ENCODE measurements around the gene CDK14.

Gene CDK14

DNA sequence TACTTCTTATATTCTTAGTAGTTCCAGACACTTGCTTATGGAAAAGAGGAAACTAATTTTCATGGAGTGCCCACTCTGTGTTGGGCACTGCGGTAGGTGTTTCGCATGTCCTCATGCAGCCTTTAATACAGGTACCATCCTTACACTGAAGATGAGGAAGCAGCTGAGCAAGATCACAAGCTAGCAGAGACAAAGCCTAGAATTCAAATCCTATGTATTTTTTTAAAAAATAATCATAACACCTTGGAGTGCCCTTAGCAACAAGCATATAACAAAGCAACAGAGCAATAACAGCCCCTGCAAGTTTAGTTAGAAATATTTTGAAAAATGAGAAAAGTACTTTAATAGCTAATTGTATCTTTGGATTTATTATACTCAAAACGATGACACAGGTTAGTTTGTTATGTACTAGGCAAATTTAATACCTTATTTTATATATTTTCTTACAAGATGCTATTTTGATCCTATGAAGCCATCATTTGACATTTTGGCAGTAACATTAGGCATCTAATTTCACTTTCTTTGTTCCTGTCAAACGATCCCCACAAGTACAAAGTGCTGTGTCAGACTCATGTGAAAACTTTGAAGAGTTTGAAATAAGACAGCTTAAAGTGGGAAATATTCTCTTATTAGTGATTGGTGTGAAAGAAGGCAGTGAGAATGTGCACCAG lies 245.8 kb downstream of the CDK14 start:
- DNase-seq = no peak
- Histone ChIP-seq H3K9me2 (replicated peaks; ENCODE audit: insufficient read depth, low read length) (no peaks in the 10 kb centered on the region), H4K20me1 (ENCODE audit: insufficient read depth, low read length) (peaks cover 16% of the 10 kb centered on the region), H3K4me1 (ENCODE audit: low read length) (peaks cover 8% of the 10 kb centered on the region; the same call in 1 of the 2 replicates), H3F3A (ENCODE audit: insufficient read depth, low read length) (no peaks in the 10 kb centered on the region), H3K4me2 (ENCODE audit: low read depth, low read length) (no peak overlapping the region), H3K27ac (ENCODE audit: low read length) (no peak overlapping the region), H2AFZ (ENCODE audit: low read length) (no peak overlapping the region), H3K9me3 (replicated peaks; ENCODE audit: insufficient read depth, low read length) (no peaks in the 10 kb centered on the region), H3K79me2 (ENCODE audit: low read length) (peaks cover 91% of the 10 kb centered on the region), H3K36me3 (replicated peaks; ENCODE audit: insufficient read depth, low read length) (no peaks in the 10 kb centered on the region), H3K9ac (ENCODE audit: low read length) (no peak overlapping the region), H3K27me3 (replicated peaks; ENCODE audit: insufficient read depth, low read length) (no peaks in the 10 kb centered on the region), H3K4me3 (ENCODE audit: low read length) (no peak overlapping the region)
- TF ChIP-seq, protein P1, sequence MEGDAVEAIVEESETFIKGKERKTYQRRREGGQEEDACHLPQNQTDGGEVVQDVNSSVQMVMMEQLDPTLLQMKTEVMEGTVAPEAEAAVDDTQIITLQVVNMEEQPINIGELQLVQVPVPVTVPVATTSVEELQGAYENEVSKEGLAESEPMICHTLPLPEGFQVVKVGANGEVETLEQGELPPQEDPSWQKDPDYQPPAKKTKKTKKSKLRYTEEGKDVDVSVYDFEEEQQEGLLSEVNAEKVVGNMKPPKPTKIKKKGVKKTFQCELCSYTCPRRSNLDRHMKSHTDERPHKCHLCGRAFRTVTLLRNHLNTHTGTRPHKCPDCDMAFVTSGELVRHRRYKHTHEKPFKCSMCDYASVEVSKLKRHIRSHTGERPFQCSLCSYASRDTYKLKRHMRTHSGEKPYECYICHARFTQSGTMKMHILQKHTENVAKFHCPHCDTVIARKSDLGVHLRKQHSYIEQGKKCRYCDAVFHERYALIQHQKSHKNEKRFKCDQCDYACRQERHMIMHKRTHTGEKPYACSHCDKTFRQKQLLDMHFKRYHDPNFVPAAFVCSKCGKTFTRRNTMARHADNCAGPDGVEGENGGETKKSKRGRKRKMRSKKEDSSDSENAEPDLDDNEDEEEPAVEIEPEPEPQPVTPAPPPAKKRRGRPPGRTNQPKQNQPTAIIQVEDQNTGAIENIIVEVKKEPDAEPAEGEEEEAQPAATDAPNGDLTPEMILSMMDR (IDR thresholded peaks at IDR 0.05; ENCODE audit: low read length) = no peak
- TF ChIP-seq EZH2 (optimal IDR thresholded peaks at IDR 0.05; ENCODE audit: low read depth, low read length) = no peak
- no peak for TF ChIP-seq EZH2phosphoT487 (IDR thresholded peaks at IDR 0.05; ENCODE audit: low read length)

DNA sequence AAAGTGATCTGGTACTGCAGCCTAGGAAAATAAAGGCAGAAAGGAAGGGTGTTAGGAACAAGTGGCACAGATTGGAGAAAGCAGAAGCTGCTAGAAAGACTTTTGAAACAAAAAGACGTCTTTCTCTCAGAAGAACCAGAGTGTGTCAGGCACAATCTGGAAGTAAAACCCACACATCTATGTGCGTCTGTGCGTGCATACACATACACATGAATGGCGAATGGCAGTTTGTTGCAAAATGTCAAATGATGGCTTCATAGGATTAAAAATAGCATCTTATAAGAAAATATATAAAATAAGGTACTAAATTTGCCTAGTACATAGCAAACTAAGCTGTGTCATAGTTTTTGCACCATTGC lies 246.3 kb downstream of the CDK14 start:
- H3K4me2 ChIP-seq (ENCODE audit: low read depth, low read length) = no peak overlapping the region
- no peak overlapping the region for H3K27ac ChIP-seq (ENCODE audit: low read length)
- H3K4me3 ChIP-seq (ENCODE audit: low read length) = no peak overlapping the region
- H3K9ac ChIP-seq (ENCODE audit: low read length) = no peak overlapping the region
- no peaks in the 10 kb centered on the region for H3K9me2 ChIP-seq (replicated peaks; ENCODE audit: insufficient read depth, low read length)
- H3K4me1 ChIP-seq (ENCODE audit: low read length) = peaks cover 8% of the 10 kb centered on the region; the same call in 1 of the 2 replicates
- peaks cover 90% of the 10 kb centered on the region for H3K79me2 ChIP-seq (ENCODE audit: low read length)
- no peaks in the 10 kb centered on the region for H3K36me3 ChIP-seq (replicated peaks; ENCODE audit: insufficient read depth, low read length)
- H3K9me3 ChIP-seq (replicated peaks; ENCODE audit: insufficient read depth, low read length) = no peaks in the 10 kb centered on the region
- H3K27me3 ChIP-seq (replicated peaks; ENCODE audit: insufficient read depth, low read length) = no peaks in the 10 kb centered on the region
- H4K20me1 ChIP-seq (ENCODE audit: insufficient read depth, low read length) = peaks cover 15% of the 10 kb centered on the region
- TF ChIP-seq EZH2 (optimal IDR thresholded peaks at IDR 0.05; ENCODE audit: low read depth, low read length) (no peak), EZH2phosphoT487 (IDR thresholded peaks at IDR 0.05; ENCODE audit: low read length) (no peak)
- TF ChIP-seq, protein P1 (IDR thresholded peaks at IDR 0.05; ENCODE audit: low read length) = no peak
- DNase-seq = no peak
- no peaks in the 10 kb centered on the region for H3F3A ChIP-seq (ENCODE audit: insufficient read depth, low read length)
- no peak overlapping the region for H2AFZ ChIP-seq (ENCODE audit: low read length)

DNA sequence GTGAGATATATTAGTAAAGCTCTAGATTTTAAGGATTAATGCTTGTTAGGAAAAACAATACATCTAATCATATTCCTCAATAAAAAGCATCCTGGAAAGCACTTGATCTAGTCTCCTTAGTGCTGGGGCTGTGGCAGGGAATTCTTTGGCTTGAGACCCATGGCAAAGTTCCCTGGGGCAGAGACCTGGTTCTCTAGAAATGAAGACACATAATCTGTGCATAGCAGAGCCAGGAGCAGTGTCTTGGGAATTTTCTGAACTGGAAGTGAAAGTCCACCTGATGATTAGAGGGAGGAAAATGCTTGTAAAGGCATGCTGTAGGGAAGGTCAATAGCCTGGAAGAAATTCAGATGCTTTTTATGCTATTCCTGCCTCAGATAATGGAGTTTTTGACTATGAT lies 247.4 kb downstream of the CDK14 start:
- no peaks in the 10 kb centered on the region for H3K9me2 ChIP-seq (replicated peaks; ENCODE audit: insufficient read depth, low read length)
- no peak overlapping the region for H2AFZ ChIP-seq (ENCODE audit: low read length)
- peaks cover 93% of the 10 kb centered on the region for H3K79me2 ChIP-seq (ENCODE audit: low read length)
- DNase-seq = no peak
- no peak overlapping the region for H3K4me3 ChIP-seq (ENCODE audit: low read length)
- peaks cover 15% of the 10 kb centered on the region for H4K20me1 ChIP-seq (ENCODE audit: insufficient read depth, low read length)
- H3K27ac ChIP-seq (ENCODE audit: low read length) = no peak overlapping the region
- H3F3A ChIP-seq (ENCODE audit: insufficient read depth, low read length) = no peaks in the 10 kb centered on the region
- H3K9me3 ChIP-seq (replicated peaks; ENCODE audit: insufficient read depth, low read length) = no peaks in the 10 kb centered on the region
- TF ChIP-seq EZH2phosphoT487 (IDR thresholded peaks at IDR 0.05; ENCODE audit: low read length) (no peak), EZH2 (optimal IDR thresholded peaks at IDR 0.05; ENCODE audit: low read depth, low read length) (no peak)
- TF ChIP-seq, protein P1 (IDR thresholded peaks at IDR 0.05; ENCODE audit: low read length) = no peak
- H3K4me2 ChIP-seq (ENCODE audit: low read depth, low read length) = no peak overlapping the region
- H3K9ac ChIP-seq (ENCODE audit: low read length) = no peak overlapping the region
- H3K36me3 ChIP-seq (replicated peaks; ENCODE audit: insufficient read depth, low read length) = no peaks in the 10 kb centered on the region
- no peaks in the 10 kb centered on the region for H3K27me3 ChIP-seq (replicated peaks; ENCODE audit: insufficient read depth, low read length)
- peaks cover 8% of the 10 kb centered on the region; the same call in 1 of the 2 replicates for H3K4me1 ChIP-seq (ENCODE audit: low read length)
